Measurements from ENCODE around the gene SYF2. TPM values are rescaled to one million over a fixed set of nuclear protein-coding genes. Genes with fewer than 3 reads are reported as not detected.
"Not testable (repeated sequence)": the region's sequence is repeated elsewhere in the genome, so short reads cannot be mapped to it uniquely, and the experiment has no call there.

SYF2 gene
- 57.4 and 67.3 TPM in 2 replicates for total RNA-seq
- 118 TPM for total RNA-seq (2013)
- polyA plus RNA-seq, result 21.9 and 58.0 TPM in 2 replicates
- polyA minus RNA-seq, result 20.5 and 26.0 TPM in 2 replicates

DNA sequence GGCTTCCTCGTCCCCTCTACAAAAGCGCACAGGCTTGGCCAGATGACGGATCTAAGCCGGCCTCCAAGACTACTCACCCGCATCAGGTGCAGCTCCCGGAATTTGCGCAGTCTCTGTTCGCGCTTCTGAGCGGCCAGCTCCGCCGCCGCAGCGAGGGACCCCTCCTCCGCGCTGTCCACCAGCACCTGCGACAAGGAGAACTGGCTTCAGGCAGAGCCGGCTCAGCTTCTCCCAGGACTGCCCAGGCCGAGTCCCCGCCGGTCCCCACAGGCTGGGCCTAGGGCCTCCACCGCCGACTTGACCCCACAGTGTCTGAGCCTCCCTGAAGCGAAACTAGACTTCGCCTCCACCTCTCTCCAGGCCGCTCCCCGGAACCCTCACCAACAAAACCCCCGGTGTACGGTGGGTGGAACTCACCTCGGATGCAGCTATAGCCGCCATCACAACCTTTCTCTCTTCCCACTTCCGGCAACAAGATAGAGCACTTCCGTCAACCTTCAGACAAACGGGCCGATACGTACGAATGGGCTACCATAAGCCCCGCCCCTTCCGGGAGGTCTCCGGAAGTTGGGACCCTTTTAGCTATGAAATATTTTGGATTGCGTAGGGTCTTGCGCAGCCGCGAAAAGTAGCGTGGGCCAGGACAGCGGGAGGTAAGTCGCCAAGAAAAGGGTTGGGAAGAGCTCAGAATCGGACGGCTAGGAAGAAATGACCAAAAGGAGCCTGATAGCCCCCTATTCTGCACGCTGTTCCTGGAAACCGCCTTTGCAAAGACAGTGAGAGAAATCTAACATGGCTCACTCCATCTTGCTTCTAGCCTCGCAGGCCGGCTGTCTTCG is at the start of gene SYF2:
TSS of gene SYF2 (minus strand) at position 476 of the 839 bp plus-strand sequence. CDS start at position 441, 35 bp downstream.
- Mint-ChIP-seq H3K4me3 (no peak within 1 kb of the TSS), H3K4me1 (peaks cover 31% of the 10 kb centered on the region), H3K9me3 (ENCODE audit: insufficient read depth) (no peaks in the 10 kb centered on the region), H3K27me3 (no peaks in the 10 kb centered on the region), H3K27ac (no peak within 1 kb of the TSS)
- H3K4me1 ChIP-seq (ENCODE audit: control insufficient read depth in 2 of 2, insufficient read depth in 2 of 2, low read length in 2 of 2), result peaks cover 25 to 35% of the 10 kb centered on the region in 2 donors
- ChIA-PET POLR2A (interaction anchor here (0.5 to 2.4 kb wide), 11 partner anchors 8 to 588 kb away, joined by 3 to 16 read pairs (median 5); partner anchors contain the start of genes MACO1, MTFR1L, RSRP1 and RUNX3), CTCF (interaction anchor here (0.9 to 1.8 kb wide), 6 partner anchors 11 to 384 kb away, joined by 3 to 10 read pairs (median 5); partner anchors contain the start of gene RSRP1)
- H2AFZ ChIP-seq (ENCODE audit: insufficient read depth, low read depth, low read length, poor library complexity, severe bottlenecking), result peak within 1 kb of the TSS; percentile 86
- no peak for TF ChIP-seq EZH2 (IDR thresholded peaks at IDR 0.05; ENCODE audit: borderline replicate concordance, insufficient read depth, low read depth, low read length, poor library complexity, severe bottlenecking)
- TF ChIP-seq, protein P1, sequence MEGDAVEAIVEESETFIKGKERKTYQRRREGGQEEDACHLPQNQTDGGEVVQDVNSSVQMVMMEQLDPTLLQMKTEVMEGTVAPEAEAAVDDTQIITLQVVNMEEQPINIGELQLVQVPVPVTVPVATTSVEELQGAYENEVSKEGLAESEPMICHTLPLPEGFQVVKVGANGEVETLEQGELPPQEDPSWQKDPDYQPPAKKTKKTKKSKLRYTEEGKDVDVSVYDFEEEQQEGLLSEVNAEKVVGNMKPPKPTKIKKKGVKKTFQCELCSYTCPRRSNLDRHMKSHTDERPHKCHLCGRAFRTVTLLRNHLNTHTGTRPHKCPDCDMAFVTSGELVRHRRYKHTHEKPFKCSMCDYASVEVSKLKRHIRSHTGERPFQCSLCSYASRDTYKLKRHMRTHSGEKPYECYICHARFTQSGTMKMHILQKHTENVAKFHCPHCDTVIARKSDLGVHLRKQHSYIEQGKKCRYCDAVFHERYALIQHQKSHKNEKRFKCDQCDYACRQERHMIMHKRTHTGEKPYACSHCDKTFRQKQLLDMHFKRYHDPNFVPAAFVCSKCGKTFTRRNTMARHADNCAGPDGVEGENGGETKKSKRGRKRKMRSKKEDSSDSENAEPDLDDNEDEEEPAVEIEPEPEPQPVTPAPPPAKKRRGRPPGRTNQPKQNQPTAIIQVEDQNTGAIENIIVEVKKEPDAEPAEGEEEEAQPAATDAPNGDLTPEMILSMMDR (IDR thresholded peaks at IDR 0.05), result no peak
- WGBS (ENCODE audit: insufficient coverage), result under 1% methylated on average over 42 of the region's 54 CpGs
- H3K27me3 ChIP-seq (replicated peaks in 1 of 4; ENCODE audit: control extremely low read depth in 1 of 4, control insufficient read depth in 3 of 4, insufficient read depth in 4 of 4, low read length in 3 of 4), result no peaks in the 10 kb centered on the region
- peaks cover 13% of the 10 kb centered on the region for H4K20me1 ChIP-seq (ENCODE audit: control insufficient read depth, insufficient read depth, low read length, poor library complexity, severe bottlenecking)
- peaks cover 66% of the 10 kb centered on the region for H3K79me2 ChIP-seq (ENCODE audit: control insufficient read depth, insufficient read depth, low read length)
- DNase-seq (peak; percentile 94), ATAC-seq (ENCODE audit: low read depth) (peak; percentile 84)
- peak within 1 kb of the TSS; percentile 81 to 99 (median 95) for H3K4me3 ChIP-seq (ENCODE audit: control extremely low read depth in 1 of 5, extremely low read depth in 1 of 5, insufficient read depth in 1 of 5, low read depth in 2 of 5, low read length in 4 of 5)
- H3K27ac ChIP-seq (ENCODE audit: low read length in 2 of 2), result peak within 1 kb of the TSS; percentile 91 to 96
- intact Hi-C loops (cut with micrococcal nuclease), result loop anchor here (1.0 to 5.0 kb wide), 6 partner anchors 8 to 767 kb away; partner anchors contain the start of genes MACO1, PAFAH2, RSRP1 and TMEM50A
- no peaks in the 10 kb centered on the region for H3K9me3 ChIP-seq (ENCODE audit: control extremely low read depth in 1 of 3, control insufficient read depth in 2 of 3, insufficient read depth in 1 of 3, low read length in 2 of 3)
- peaks cover 7 to 41% of the 10 kb centered on the region in 2 experiments for H3K36me3 ChIP-seq (replicated peaks in 1 of 2; ENCODE audit: control extremely low read depth in 1 of 2, control insufficient read depth in 1 of 2, extremely low read depth in 1 of 2, insufficient read depth in 2 of 2, low read length in 1 of 2)
- peak within 1 kb of the TSS; percentile 99 for H3K9ac ChIP-seq (ENCODE audit: low read length)
- H3K4me2 ChIP-seq (replicated peaks; ENCODE audit: low read depth, low read length, poor library complexity, severe bottlenecking), result peak within 1 kb of the TSS; percentile 94

DNA sequence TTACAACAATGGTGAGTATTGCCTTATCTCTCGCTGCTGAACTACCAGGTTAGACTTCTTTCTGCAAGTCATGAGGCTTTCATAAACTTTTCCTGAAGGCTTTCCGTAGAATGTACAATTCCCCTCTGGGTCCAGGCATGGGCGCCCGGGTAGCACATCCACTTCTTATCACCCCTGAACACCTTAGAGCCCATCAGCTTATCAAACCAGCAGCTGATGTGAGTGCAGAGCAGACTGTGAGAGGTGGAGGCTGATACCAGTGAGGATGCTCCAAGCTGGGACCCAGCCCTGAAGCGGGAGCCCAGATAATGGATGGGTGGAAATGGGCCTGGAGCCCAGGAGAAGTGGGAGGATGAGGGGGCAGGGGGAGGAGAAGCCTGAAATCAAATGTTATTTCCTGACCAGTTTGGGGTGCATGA is 47.4 kb upstream of the SYF2 start:
- ATAC-seq (ENCODE audit: low read depth); H2AFZ ChIP-seq (ENCODE audit: insufficient read depth, low read depth, low read length, poor library complexity, severe bottlenecking); H3K27me3 ChIP-seq (replicated peaks in 1 of 4; ENCODE audit: control extremely low read depth in 1 of 4, control insufficient read depth in 3 of 4, insufficient read depth in 4 of 4, low read length in 3 of 4); POLR2A ChIA-PET; H3K9me3 ChIP-seq (ENCODE audit: control extremely low read depth in 1 of 3, control insufficient read depth in 2 of 3, insufficient read depth in 1 of 3, low read length in 2 of 3); H3K4me3 Mint-ChIP-seq; H3K4me1 Mint-ChIP-seq; H3K27ac Mint-ChIP-seq; H3K4me3 ChIP-seq (ENCODE audit: control extremely low read depth in 1 of 5, extremely low read depth in 1 of 5, insufficient read depth in 1 of 5, low read depth in 2 of 5, low read length in 4 of 5); CTCF ChIA-PET; H3K79me2 ChIP-seq (ENCODE audit: control insufficient read depth, insufficient read depth, low read length); H3K27me3 Mint-ChIP-seq; H3K4me2 ChIP-seq (replicated peaks; ENCODE audit: low read depth, low read length, poor library complexity, severe bottlenecking); H3K9ac ChIP-seq (ENCODE audit: low read length); intact Hi-C loops (cut with micrococcal nuclease); H3K36me3 ChIP-seq (replicated peaks in 1 of 2; ENCODE audit: control extremely low read depth in 1 of 2, control insufficient read depth in 1 of 2, extremely low read depth in 1 of 2, insufficient read depth in 2 of 2, low read length in 1 of 2); H4K20me1 ChIP-seq (ENCODE audit: control insufficient read depth, insufficient read depth, low read length, poor library complexity, severe bottlenecking); DNase-seq; H3K27ac ChIP-seq (ENCODE audit: low read length in 2 of 2); H3K4me1 ChIP-seq (ENCODE audit: control insufficient read depth in 2 of 2, insufficient read depth in 2 of 2, low read length in 2 of 2); H3K9me3 Mint-ChIP-seq (ENCODE audit: insufficient read depth): not testable (repeated sequence)
- WGBS (ENCODE audit: insufficient coverage), result no CpG with 5 or more reads among the region's 5 CpGs

DNA sequence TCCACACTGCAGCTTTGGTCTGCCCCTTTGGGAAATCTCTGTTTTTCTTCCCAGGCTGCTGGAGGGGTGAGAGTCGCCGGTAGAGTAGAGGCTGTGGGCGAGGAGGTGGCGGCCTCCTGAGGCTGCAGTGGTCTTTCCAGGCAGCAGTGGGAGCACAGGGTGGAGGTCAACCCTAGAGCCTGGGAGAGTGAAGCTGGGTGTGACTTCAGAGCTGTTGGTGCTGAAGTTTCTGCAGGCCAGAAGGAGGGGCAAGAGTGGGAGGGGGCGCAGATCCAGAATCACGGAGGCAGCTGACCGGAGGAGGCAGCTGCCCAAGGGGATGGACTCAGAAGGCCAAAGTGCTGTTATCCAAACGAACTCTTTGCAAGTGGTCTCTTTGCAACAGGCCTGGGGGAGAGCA is 46.5 kb upstream of the SYF2 start:
- H3K4me3 Mint-ChIP-seq; H3K4me1 ChIP-seq (ENCODE audit: control insufficient read depth in 2 of 2, insufficient read depth in 2 of 2, low read length in 2 of 2); intact Hi-C loops (cut with micrococcal nuclease); CTCF ChIA-PET; H3K79me2 ChIP-seq (ENCODE audit: control insufficient read depth, insufficient read depth, low read length); H3K4me3 ChIP-seq (ENCODE audit: control extremely low read depth in 1 of 5, extremely low read depth in 1 of 5, insufficient read depth in 1 of 5, low read depth in 2 of 5, low read length in 4 of 5); ATAC-seq (ENCODE audit: low read depth); H3K9me3 Mint-ChIP-seq (ENCODE audit: insufficient read depth); H3K4me1 Mint-ChIP-seq; H4K20me1 ChIP-seq (ENCODE audit: control insufficient read depth, insufficient read depth, low read length, poor library complexity, severe bottlenecking); POLR2A ChIA-PET; H3K4me2 ChIP-seq (replicated peaks; ENCODE audit: low read depth, low read length, poor library complexity, severe bottlenecking); H3K27ac ChIP-seq (ENCODE audit: low read length in 2 of 2); H3K27me3 Mint-ChIP-seq; H3K9me3 ChIP-seq (ENCODE audit: control extremely low read depth in 1 of 3, control insufficient read depth in 2 of 3, insufficient read depth in 1 of 3, low read length in 2 of 3); H2AFZ ChIP-seq (ENCODE audit: insufficient read depth, low read depth, low read length, poor library complexity, severe bottlenecking); H3K36me3 ChIP-seq (replicated peaks in 1 of 2; ENCODE audit: control extremely low read depth in 1 of 2, control insufficient read depth in 1 of 2, extremely low read depth in 1 of 2, insufficient read depth in 2 of 2, low read length in 1 of 2); H3K27ac Mint-ChIP-seq; H3K27me3 ChIP-seq (replicated peaks in 1 of 4; ENCODE audit: control extremely low read depth in 1 of 4, control insufficient read depth in 3 of 4, insufficient read depth in 4 of 4, low read length in 3 of 4); DNase-seq; H3K9ac ChIP-seq (ENCODE audit: low read length): not testable (repeated sequence)
- no CpG with 5 or more reads among the region's 8 CpGs for WGBS (ENCODE audit: insufficient coverage)
